PC-9 (cell line): ENCODE measurements around the gene BANP.
A peak's percentile ranks its signal among the peaks of the same experiment; 100 is the strongest.
"Not testable (repeated sequence)": the region's sequence is repeated elsewhere in the genome, so short reads cannot be mapped to it uniquely, and the experiment has no call there.

Experiments used
- CTCF ChIP-seq: fragments of 200-600 bp; sonication (generic); conservative IDR thresholded peaks from 2 replicates; pipeline ENCODE4 v1.6.1; 2017; ENCODE audit warnings: mixed run types, antibody characterized with exemption, mild to moderate bottlenecking, moderate library complexity
- EZH2 ChIP-seq: fragments of 200-600 bp; sonication (generic); IDR thresholded peaks from 2 replicates; pipeline ENCODE4 v1.8.0; 2017; ENCODE audit warnings: antibody characterized with exemption, low read depth

- peak; percentile 69 for TF ChIP-seq CTCF
- TF ChIP-seq EZH2: not testable (repeated sequence)
These were observed 32.0 kb downstream of the BANP start for GRCh38 chr16:87983072-87983736.
